Neutrophil (primary cell): ENCODE data around the gene ANKLE2.

Source experiments
- H3K27ac ChIP-seq: fragments of 200-600 bp; sonication (generic); 2 replicates; pipeline ENCODE4 v1.5.1; 2016; ENCODE audit warnings: mild to moderate bottlenecking, moderate library complexity
- H3K27me3 ChIP-seq: fragments of 200-600 bp; sonication (generic); 2 replicates; pipeline ENCODE4 v1.6.0; 2016; ENCODE audit warnings: mild to moderate bottlenecking
- H3K36me3 ChIP-seq: fragments of 200-600 bp; sonication (generic); 2 replicates; pipeline ENCODE4 v1.5.1; 2017
- H3K4me1 ChIP-seq, 2 experiments: fragments of 200-600 bp in 1 of 2; sonication (generic) in 1 of 2; 1 replicate in 1 of 2; 2 replicates in 1 of 2; pipeline versions ENCODE4 v1.5.1 to v1.6.1; 2013 to 2016; ENCODE audit warnings: low read depth in 1 of 2, low read length in 1 of 2, mild to moderate bottlenecking in 1 of 2, moderate library complexity in 1 of 2; ENCODE audit not compliant: control insufficient read depth in 1 of 2, insufficient read depth in 1 of 2
- H3K4me3 ChIP-seq, 2 experiments: fragments of 200-600 bp in 1 of 2; sonication (generic) in 1 of 2; 1 replicate in 1 of 2; 2 replicates in 1 of 2; pipeline ENCODE4 v1.5.1; 2013 to 2016; ENCODE audit warnings: low read depth in 1 of 2, low read length in 1 of 2, mild to moderate bottlenecking in 1 of 2, moderate library complexity in 1 of 2
- H3K9me3 ChIP-seq: fragments of 200-600 bp; sonication (generic); 2 replicates; pipeline ENCODE4 v1.5.1; 2016
- CTCF ChIP-seq: fragments of 200-600 bp; sonication (generic); IDR thresholded peaks from 2 replicates; pipeline ENCODE4 v1.5.1; 2016; ENCODE audit warnings: antibody characterized with exemption

The ANKLE2 gene

GRCh38 chr12:132735496-132735895 is 26.1 kb downstream of the ANKLE2 start:
- H3K4me1 ChIP-seq, result no peaks in the 10 kb centered on the region
- H3K27ac ChIP-seq, result no peak overlapping the region
- no peaks in the 10 kb centered on the region for H3K9me3 ChIP-seq
- peaks cover 100% of the 10 kb centered on the region for H3K36me3 ChIP-seq
- no peak for TF ChIP-seq CTCF
- no peak overlapping the region for H3K4me3 ChIP-seq
- no peaks in the 10 kb centered on the region for H3K27me3 ChIP-seq

- TF ChIP-seq CTCF, result no peak
- peaks cover 97% of the 10 kb centered on the region for H3K36me3 ChIP-seq
- H3K27me3 ChIP-seq, result no peaks in the 10 kb centered on the region
These were observed 27.4 kb downstream of the ANKLE2 start for GRCh38 chr12:132734206-132734605.

GRCh38 chr12:132731574-132731973 is 30.1 kb downstream of the ANKLE2 start:
- no peaks in the 10 kb centered on the region for H3K9me3 ChIP-seq
- no peaks in the 10 kb centered on the region for H3K27me3 ChIP-seq
- no peak overlapping the region for H3K4me3 ChIP-seq
- H3K36me3 ChIP-seq, result peaks cover 96% of the 10 kb centered on the region
- H3K27ac ChIP-seq, result no peak overlapping the region
- no peaks in the 10 kb centered on the region for H3K4me1 ChIP-seq
- no peak for TF ChIP-seq CTCF

More at GRCh38 chr12:132734206-132734605, 27.4 kb downstream of the ANKLE2 start:
- Histone ChIP-seq H3K9me3 (no peaks in the 10 kb centered on the region), H3K4me1 (no peaks in the 10 kb centered on the region), H3K4me3 (no peak overlapping the region), H3K27ac (no peak overlapping the region)

- Histone ChIP-seq H3K36me3 (peaks cover 96% of the 10 kb centered on the region), H3K27ac (no peak overlapping the region), H3K9me3 (no peaks in the 10 kb centered on the region), H3K4me1 (no peaks in the 10 kb centered on the region), H3K4me3 (no peak overlapping the region), H3K27me3 (no peaks in the 10 kb centered on the region)
- no peak for TF ChIP-seq CTCF
These were observed 31.3 kb downstream of the ANKLE2 start for GRCh38 chr12:132730353-132730752.

GRCh38 chr12:132729541-132730320 is 31.9 kb downstream of the ANKLE2 start:
- H3K36me3 ChIP-seq, result peaks cover 96% of the 10 kb centered on the region
- H3K4me1 ChIP-seq, result no peaks in the 10 kb centered on the region
- H3K27ac ChIP-seq, result no peak overlapping the region
- no peak overlapping the region for H3K4me3 ChIP-seq
- H3K9me3 ChIP-seq, result no peaks in the 10 kb centered on the region
- TF ChIP-seq CTCF, result no peak
- no peaks in the 10 kb centered on the region for H3K27me3 ChIP-seq
